ENCODE data around the gene PPARG.

DNA sequence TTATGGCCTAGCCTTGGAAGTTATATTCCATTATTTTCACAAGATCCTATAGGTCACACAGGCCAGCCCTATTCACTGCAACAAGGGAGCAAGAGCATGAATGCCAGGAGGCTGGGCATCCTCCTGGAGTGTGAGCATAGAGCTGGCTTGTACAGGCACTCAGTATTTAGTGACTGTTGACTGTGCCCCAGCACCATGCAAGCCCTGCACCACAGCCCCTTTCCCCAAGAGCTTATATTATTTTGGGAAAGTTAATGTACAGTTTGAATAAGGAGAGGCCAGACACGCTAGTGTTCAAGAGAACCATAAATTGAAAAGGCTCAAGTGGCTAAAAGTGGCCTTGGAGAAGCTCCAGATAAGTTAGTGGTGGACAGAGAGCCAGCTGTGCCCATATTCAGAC is 163.1 kb downstream of the PPARG start:
- no peak for TF ChIP-seq POLR2AphosphoS5 (IDR thresholded peaks at IDR 0.05; ENCODE audit: low read depth, low read length)
- no peak for TF ChIP-seq SIN3A (IDR thresholded peaks at IDR 0.05; ENCODE audit: low read depth)
- TF ChIP-seq, protein P1, sequence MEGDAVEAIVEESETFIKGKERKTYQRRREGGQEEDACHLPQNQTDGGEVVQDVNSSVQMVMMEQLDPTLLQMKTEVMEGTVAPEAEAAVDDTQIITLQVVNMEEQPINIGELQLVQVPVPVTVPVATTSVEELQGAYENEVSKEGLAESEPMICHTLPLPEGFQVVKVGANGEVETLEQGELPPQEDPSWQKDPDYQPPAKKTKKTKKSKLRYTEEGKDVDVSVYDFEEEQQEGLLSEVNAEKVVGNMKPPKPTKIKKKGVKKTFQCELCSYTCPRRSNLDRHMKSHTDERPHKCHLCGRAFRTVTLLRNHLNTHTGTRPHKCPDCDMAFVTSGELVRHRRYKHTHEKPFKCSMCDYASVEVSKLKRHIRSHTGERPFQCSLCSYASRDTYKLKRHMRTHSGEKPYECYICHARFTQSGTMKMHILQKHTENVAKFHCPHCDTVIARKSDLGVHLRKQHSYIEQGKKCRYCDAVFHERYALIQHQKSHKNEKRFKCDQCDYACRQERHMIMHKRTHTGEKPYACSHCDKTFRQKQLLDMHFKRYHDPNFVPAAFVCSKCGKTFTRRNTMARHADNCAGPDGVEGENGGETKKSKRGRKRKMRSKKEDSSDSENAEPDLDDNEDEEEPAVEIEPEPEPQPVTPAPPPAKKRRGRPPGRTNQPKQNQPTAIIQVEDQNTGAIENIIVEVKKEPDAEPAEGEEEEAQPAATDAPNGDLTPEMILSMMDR (IDR thresholded peaks at IDR 0.05 in 2 of 3, conservative IDR thresholded peaks at IDR 0.05 in 1 of 3; ENCODE audit: borderline replicate concordance in 1 of 3, insufficient read depth in 1 of 3, low read depth in 2 of 3, low read length in 2 of 3): no peak
- no peak for TF ChIP-seq EZH2 (IDR thresholded peaks at IDR 0.05)
- TF ChIP-seq, protein P2, sequence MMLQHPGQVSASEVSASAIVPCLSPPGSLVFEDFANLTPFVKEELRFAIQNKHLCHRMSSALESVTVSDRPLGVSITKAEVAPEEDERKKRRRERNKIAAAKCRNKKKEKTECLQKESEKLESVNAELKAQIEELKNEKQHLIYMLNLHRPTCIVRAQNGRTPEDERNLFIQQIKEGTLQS (IDR thresholded peaks at IDR 0.05): no peak
- TF ChIP-seq SRF (IDR thresholded peaks at IDR 0.05; ENCODE audit: low read depth): no peak
- no peak for TF ChIP-seq EZH2phosphoT487 (IDR thresholded peaks at IDR 0.05; ENCODE audit: borderline replicate concordance)
- TF ChIP-seq POLR2A (IDR thresholded peaks at IDR 0.05; ENCODE audit: borderline replicate concordance, extremely low read depth, insufficient read depth, insufficient read length): no peak
